Measurements from ENCODE around the gene DDX17.

- TF ChIP-seq ZBTB43 (CRISPR knock-in tag; IDR thresholded peaks at IDR 0.05) (no peak), CTCF (IDR thresholded peaks at IDR 0.05) (no peak), TCF7 (CRISPR knock-in tag; IDR thresholded peaks at IDR 0.05; ENCODE audit: low read depth) (no peak), USF1 (CRISPR knock-in tag; IDR thresholded peaks at IDR 0.05) (no peak), ESRRA (CRISPR knock-in tag; IDR thresholded peaks at IDR 0.05; ENCODE audit: borderline replicate concordance) (no peak), ZNF263 (CRISPR knock-in tag; IDR thresholded peaks at IDR 0.05; ENCODE audit: low read depth) (no peak), NFE2L1 (CRISPR knock-in tag; IDR thresholded peaks at IDR 0.05) (no peak), ATF3 (CRISPR knock-in tag; conservative IDR thresholded peaks at IDR 0.05) (no peak), TP53 (CRISPR knock-in tag; IDR thresholded peaks at IDR 0.05) (no peak)
These were observed 38.6 kb downstream of the DDX17 start for GRCh38 chr22:38467438-38467903.

Measured in WTC11 (cell line).